HepG2 (cell line): ENCODE results near the gene ECD. TPM values are rescaled to one million over a fixed set of nuclear protein-coding genes. Genes with fewer than 3 reads are reported as not detected.
A peak's percentile ranks its signal among the peaks of the same experiment; 100 is the strongest.

Experiments used
- ATF4 ChIP-seq, 2 experiments: fragments of 450-650 bp in 1 of 2; sonication (generic) in 1 of 2; formaldehyde crosslinking; IDR thresholded peaks; 2 replicates each; pipeline versions ENCODE4 v1.5.0 to v1.8.0; 2020 to 2022; ENCODE audit warnings: mild to moderate bottlenecking in 1 of 2, missing genetic modification reagents in 1 of 2
- BCL6 ChIP-seq: IDR thresholded peaks from 2 replicates; pipeline ENCODE4 v1.6.1; 2016; ENCODE audit warnings: missing genetic modification reagents, missing compliant biosample characterization
- CENPT ChIP-seq: sonication (generic); formaldehyde crosslinking; IDR thresholded peaks from 2 replicates; pipeline ENCODE4 v1.8.0; 2022; ENCODE audit warnings: low read depth, mild to moderate bottlenecking, moderate library complexity, missing genetic modification reagents
- EP300 ChIP-seq, 3 experiments: sonication (generic) in 1 of 3; formaldehyde crosslinking in 1 of 3; IDR thresholded peaks; 2 replicates each; pipeline versions ENCODE4 v1.5.1 to v1.6.1; 2011 to 2020; ENCODE audit warnings: low read depth in 2 of 3, low read length in 2 of 3, borderline replicate concordance in 1 of 3, improper control_type of control experiment in 1 of 3, mild to moderate bottlenecking in 1 of 3, missing genetic modification reagents in 1 of 3, moderate library complexity in 1 of 3
- ESRRA ChIP-seq: sonication (generic); formaldehyde crosslinking; IDR thresholded peaks from 2 replicates; pipeline ENCODE4 v1.5.1; 2020; ENCODE audit warnings: mild to moderate bottlenecking, low read depth, missing genetic modification reagents
- FOXO1 ChIP-seq: sonication (generic); formaldehyde crosslinking; IDR thresholded peaks from 2 replicates; pipeline ENCODE4 v1.4.0; 2020; ENCODE audit warnings: missing genetic modification reagents
- HNRNPH1 ChIP-seq: fragments of 200-400 bp; formaldehyde crosslinking; optimal IDR thresholded peaks from 2 replicates; pipeline ENCODE3; 2017; ENCODE audit warnings: mild to moderate bottlenecking, low read depth, low read length
- KLF6 ChIP-seq: IDR thresholded peaks from 2 replicates; pipeline ENCODE4 v1.8.0; 2016; ENCODE audit warnings: missing biosample characterization, missing genetic modification reagents
- MXD1 ChIP-seq: sonication (generic); formaldehyde crosslinking; IDR thresholded peaks from 2 replicates; pipeline ENCODE4 v1.4.0; 2020; ENCODE audit warnings: mild to moderate bottlenecking, missing genetic modification reagents
- MYC ChIP-seq: sonication (generic); formaldehyde crosslinking; IDR thresholded peaks from 2 replicates; pipeline ENCODE4 v1.9.0; 2021; ENCODE audit warnings: missing genetic modification reagents, borderline replicate concordance
- RAD21 ChIP-seq: fragments of 450-650 bp; formaldehyde crosslinking; IDR thresholded peaks from 2 replicates; pipeline ENCODE4 v1.5.0; 2020; ENCODE audit warnings: mild to moderate bottlenecking
- SAP130 ChIP-seq: IDR thresholded peaks from 2 replicates; pipeline ENCODE4 v1.6.1; 2016; ENCODE audit warnings: low read depth
- SIX4 ChIP-seq: sonication (generic); formaldehyde crosslinking; IDR thresholded peaks from 2 replicates; pipeline ENCODE4 v1.4.0; 2020; ENCODE audit warnings: missing genetic modification reagents
- SKI ChIP-seq: fragments of 450-650 bp; IDR thresholded peaks from one replicate; pipeline ENCODE4 v1.6.1; 2018; ENCODE audit warnings: mild to moderate bottlenecking; ENCODE audit not compliant: partially characterized antibody
- SP140L ChIP-seq: sonication (generic); formaldehyde crosslinking; IDR thresholded peaks from 2 replicates; pipeline ENCODE4 v1.4.0; 2020; ENCODE audit warnings: missing genetic modification reagents, borderline replicate concordance
- STAG1 ChIP-seq: sonication (generic); formaldehyde crosslinking; IDR thresholded peaks from 2 replicates; pipeline ENCODE4 v1.4.0; 2020; ENCODE audit warnings: missing genetic modification reagents
- ZBTB10 ChIP-seq: sonication (generic); formaldehyde crosslinking; IDR thresholded peaks from 2 replicates; pipeline ENCODE4 v1.4.0; 2020; ENCODE audit warnings: missing genetic modification reagents, borderline replicate concordance
- ZC3H13 ChIP-seq: sonication (generic); formaldehyde crosslinking; IDR thresholded peaks from 2 replicates; pipeline ENCODE4 v1.8.1; 2023; ENCODE audit warnings: mild to moderate bottlenecking, missing genetic modification reagents, moderate library complexity
- ZMYM3 ChIP-seq: sonication (generic); formaldehyde crosslinking; IDR thresholded peaks from 2 replicates; pipeline ENCODE4 v1.5.1; 2020; ENCODE audit warnings: mild to moderate bottlenecking, missing genetic modification reagents
- ZNF121 ChIP-seq: sonication (generic); formaldehyde crosslinking; IDR thresholded peaks from 2 replicates; pipeline ENCODE4 v1.5.0; 2020; ENCODE audit warnings: mild to moderate bottlenecking, missing genetic modification reagents
- ZNF224 ChIP-seq: sonication (generic); formaldehyde crosslinking; IDR thresholded peaks from 2 replicates; pipeline ENCODE4 v1.5.0; 2020; ENCODE audit warnings: mild to moderate bottlenecking, missing genetic modification reagents
- ZNF530 ChIP-seq: sonication (generic); formaldehyde crosslinking; IDR thresholded peaks from 2 replicates; pipeline ENCODE4 v1.5.0; 2020; ENCODE audit warnings: low read depth, mild to moderate bottlenecking, missing genetic modification reagents
- ZNF543 ChIP-seq: sonication (generic); formaldehyde crosslinking; IDR thresholded peaks from 2 replicates; pipeline ENCODE4 v1.4.0; 2020; ENCODE audit warnings: mild to moderate bottlenecking, missing genetic modification reagents
- ZNF75D ChIP-seq: sonication (generic); formaldehyde crosslinking; IDR thresholded peaks from 2 replicates; pipeline ENCODE4 v1.8.1; 2023; ENCODE audit warnings: missing genetic modification reagents, mild to moderate bottlenecking, borderline replicate concordance
- polyA plus RNA-seq, 8 experiments: library from polyadenylated mRNA; depleted of rRNA in 3 of 8; stranded (reverse) in 7 of 8; unstranded in 1 of 8; fragments of >200 nt; fragmentation: Illumina TruSeq in 4 of 8; extraction: Trizol in 4 of 8; gene quantifications; 2 replicates each; pipeline versions ENCODE4 v1.2.1 to v1.2.3, GENCODE V29; 2011 to 2016; ENCODE audit warnings: low read depth in 4 of 8, missing spikeins in 1 of 8, mixed read lengths in 1 of 8; ENCODE audit not compliant: insufficient read depth in 1 of 8
- total RNA-seq, 5 experiments: library from RNA; depleted of rRNA; stranded (reverse); fragments of >200 nt; fragmentation: Illumina TruSeq; extraction: Trizol; gene quantifications; 2 replicates each; pipeline ENCODE4 v1.2.3, GENCODE V29; 2016; ENCODE audit warnings: low read depth in 1 of 5
- TF ChIP-seq, protein P1 (sequence below): sonication (generic); formaldehyde crosslinking; IDR thresholded peaks from 2 replicates; pipeline ENCODE4 v1.5.1; 2020; ENCODE audit warnings: missing genetic modification reagents, mild to moderate bottlenecking, borderline replicate concordance

The ECD gene
- total and polyA plus RNA-seq, 2 of the 13 experiments (the other 11 are each of a cell fraction or from before 2014, with no cell fraction given): 21.5 to 27.6 TPM

GRCh38 chr10:73088304-73088703 lies 79.5 kb downstream of the ECD start (continued):
- TF ChIP-seq, protein P1, sequence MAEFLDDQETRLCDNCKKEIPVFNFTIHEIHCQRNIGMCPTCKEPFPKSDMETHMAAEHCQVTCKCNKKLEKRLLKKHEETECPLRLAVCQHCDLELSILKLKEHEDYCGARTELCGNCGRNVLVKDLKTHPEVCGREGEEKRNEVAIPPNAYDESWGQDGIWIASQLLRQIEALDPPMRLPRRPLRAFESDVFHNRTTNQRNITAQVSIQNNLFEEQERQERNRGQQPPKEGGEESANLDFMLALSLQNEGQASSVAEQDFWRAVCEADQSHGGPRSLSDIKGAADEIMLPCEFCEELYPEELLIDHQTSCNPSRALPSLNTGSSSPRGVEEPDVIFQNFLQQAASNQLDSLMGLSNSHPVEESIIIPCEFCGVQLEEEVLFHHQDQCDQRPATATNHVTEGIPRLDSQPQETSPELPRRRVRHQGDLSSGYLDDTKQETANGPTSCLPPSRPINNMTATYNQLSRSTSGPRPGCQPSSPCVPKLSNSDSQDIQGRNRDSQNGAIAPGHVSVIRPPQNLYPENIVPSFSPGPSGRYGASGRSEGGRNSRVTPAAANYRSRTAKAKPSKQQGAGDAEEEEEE (CRISPR knock-in tag): no peak
- TF ChIP-seq MYC (CRISPR knock-in tag) (no peak), ZNF530 (CRISPR knock-in tag) (no peak), MXD1 (CRISPR knock-in tag) (no peak), HNRNPH1 (no peak), KLF6 (CRISPR knock-in tag) (no peak), BCL6 (peak; percentile 79), CENPT (CRISPR knock-in tag) (no peak), ZNF121 (no peak), RAD21 (CRISPR knock-in tag) (no peak), ZNF75D (CRISPR knock-in tag) (no peak), ZNF224 (CRISPR knock-in tag) (no peak), SP140L (CRISPR knock-in tag) (no peak), ZBTB10 (CRISPR knock-in tag) (no peak), EP300 (IDR thresholded peaks at IDR 0.05; ENCODE audit: low read depth in 2 of 2, low read length in 2 of 2) (peak in 1 of 2 experiments; percentile 73; a peak in 2 of 4 replicates), EP300 (CRISPR knock-in tag; IDR thresholded peaks at IDR 0.05; ENCODE audit: borderline replicate concordance) (no peak; the same call in 1 of the 2 replicates), ZMYM3 (CRISPR knock-in tag) (no peak), FOXO1 (peak; percentile 55; the same call in 1 of the 2 replicates), SIX4 (CRISPR knock-in tag) (0 out of 2 replicates have a peak, but pooled peaks have one; percentile 18), SAP130 (CRISPR knock-in tag) (peak; percentile 44), ZNF543 (CRISPR knock-in tag) (no peak), SKI (peak; percentile 42), ESRRA (CRISPR knock-in tag) (peak; percentile 82), STAG1 (no peak), ATF4 (CRISPR knock-in tag; IDR thresholded peaks at IDR 0.05) (no peak), ZC3H13 (no peak)
